CD14-positive monocyte (primary cell): ENCODE results near the gene ABHD16B. TPM values are rescaled to one million over a fixed set of nuclear protein-coding genes. Genes with fewer than 3 reads are reported as not detected.

Experiments
- DNase-seq, 3 donors: peaks; one replicate each; pipeline ENCODE4 v3.0.0-alpha.2; 2011 to 2022
- H2AFZ ChIP-seq: 2 replicates; pipeline ENCODE4 v1.6.0; 2012; ENCODE audit warnings: mild to moderate bottlenecking, low read depth, low read length, inconsistent platforms; ENCODE audit not compliant: insufficient read depth, poor library complexity, severe bottlenecking
- H3K27ac ChIP-seq, 2 donors: 1 replicate in 1 of 2; 2 replicates in 1 of 2; pipeline ENCODE4 v1.5.1; 2012 to 2013; ENCODE audit warnings: low read length in 2 of 2, control low read depth in 1 of 2, inconsistent platforms in 1 of 2, low read depth in 1 of 2, mild to moderate bottlenecking in 1 of 2
- H3K27me3 ChIP-seq, 2 donors: one replicate each; pipeline versions ENCODE4 v1.6.0 to v1.6.1; 2011 to 2013; ENCODE audit warnings: low read length in 2 of 2; ENCODE audit not compliant: control insufficient read depth in 2 of 2, insufficient read depth in 2 of 2
- H3K36me3 ChIP-seq, 2 donors: replicated peaks in 1 of 2; 1 replicate in 1 of 2; 2 replicates in 1 of 2; pipeline versions ENCODE4 v1.5.1 to v1.6.1; 2012 to 2013; ENCODE audit warnings: low read length in 2 of 2, control low read depth in 1 of 2, inconsistent platforms in 1 of 2, mild to moderate bottlenecking in 1 of 2; ENCODE audit not compliant: insufficient read depth in 2 of 2, control insufficient read depth in 1 of 2
- H3K4me1 ChIP-seq, 2 donors: 1 replicate in 1 of 2; 2 replicates in 1 of 2; pipeline versions ENCODE4 v1.5.1 to v1.6.1; 2012 to 2013; ENCODE audit warnings: low read length in 2 of 2, control low read depth in 1 of 2, inconsistent platforms in 1 of 2, mild to moderate bottlenecking in 1 of 2, moderate library complexity in 1 of 2; ENCODE audit not compliant: insufficient read depth in 2 of 2, control insufficient read depth in 1 of 2
- H3K4me2 ChIP-seq: replicated peaks from 2 replicates; pipeline ENCODE3; 2012; ENCODE audit warnings: low read length, moderate library complexity, mild to moderate bottlenecking; ENCODE audit not compliant: poor library complexity, severe bottlenecking; ENCODE audit errors: extremely low read depth
- H3K4me3 ChIP-seq, 3 experiments: fragments of 200-600 bp in 1 of 3; sonication (generic) in 1 of 3; replicated peaks in 1 of 3; 1 replicate in 2 of 3; 2 replicates in 1 of 3; pipeline ENCODE4 v1.5.1; 2011 to 2013; ENCODE audit warnings: low read length in 3 of 3, mild to moderate bottlenecking in 3 of 3, control low read depth in 2 of 3, low read depth in 2 of 3, inconsistent platforms in 1 of 3, moderate library complexity in 1 of 3
- H3K79me2 ChIP-seq: 2 replicates; pipeline ENCODE4 v1.6.0; 2012; ENCODE audit warnings: mild to moderate bottlenecking, control low read depth, inconsistent platforms, low read length, moderate library complexity; ENCODE audit not compliant: insufficient read depth
- H3K9ac ChIP-seq: 2 replicates; pipeline ENCODE4 v1.6.0; 2017; ENCODE audit warnings: low read length, mild to moderate bottlenecking; ENCODE audit not compliant: insufficient read depth, poor library complexity, severe bottlenecking
- H3K9me3 ChIP-seq, 2 donors: replicated peaks in 1 of 2; 1 replicate in 1 of 2; 2 replicates in 1 of 2; pipeline versions ENCODE4 v1.5.1 to v1.6.1; 2012 to 2013; ENCODE audit warnings: low read length in 2 of 2, control low read depth in 1 of 2; ENCODE audit not compliant: control insufficient read depth in 1 of 2, insufficient read depth in 1 of 2
- H4K20me1 ChIP-seq: 2 replicates; pipeline ENCODE4 v1.6.0; 2012; ENCODE audit warnings: mild to moderate bottlenecking, low read length, control low read depth, moderate library complexity; ENCODE audit not compliant: insufficient read depth
- H3K27ac Mint-ChIP-seq, 7 donors: one replicate each; pipeline ENCODE4 v1.8.0; 2020; ENCODE audit warnings: mild to moderate bottlenecking in 7 of 7, mixed read lengths in 7 of 7, moderate library complexity in 6 of 7, inconsistent platforms in 2 of 7
- H3K27me3 Mint-ChIP-seq, 3 donors: one replicate each; pipeline ENCODE4 v1.8.0; 2021 to 2022; ENCODE audit warnings: low read depth in 3 of 3, mild to moderate bottlenecking in 3 of 3, mixed read lengths in 3 of 3, moderate library complexity in 3 of 3, inconsistent platforms in 1 of 3
- H3K36me3 Mint-ChIP-seq, 2 donors: one replicate each; pipeline ENCODE4 v1.8.0; 2020; ENCODE audit warnings: mixed read lengths in 2 of 2, inconsistent platforms in 1 of 2, mild to moderate bottlenecking in 1 of 2
- H3K4me1 Mint-ChIP-seq: one replicate; pipeline ENCODE4 v1.8.0; 2020; ENCODE audit warnings: mild to moderate bottlenecking, mixed read lengths
- H3K4me3 Mint-ChIP-seq, 2 donors: one replicate each; pipeline ENCODE4 v1.8.0; 2020; ENCODE audit warnings: mild to moderate bottlenecking in 2 of 2, mixed read lengths in 2 of 2, moderate library complexity in 1 of 2
- H3K9me3 Mint-ChIP-seq, 7 donors: one replicate each; pipeline ENCODE4 v1.8.0; 2020 to 2022; ENCODE audit warnings: mixed read lengths in 7 of 7, mild to moderate bottlenecking in 6 of 7, moderate library complexity in 6 of 7, inconsistent platforms in 2 of 7
- WGBS: methylation state at CpG from one replicate; pipeline ENCODE4 v1.1.5; 2013; ENCODE audit warnings: missing lambda C conversion rate; ENCODE audit not compliant: insufficient coverage; 5-methylcytosine and 5-hydroxymethylcytosine counted together
- intact Hi-C, 2 donors: fragments of 100-400 bp; cut with micrococcal nuclease; formaldehyde crosslinking; loops; one replicate each; pipeline versions ENCODE4 v1.15.0 to v1.15.1; 2023
- polyA plus RNA-seq, 3 donors: library from polyadenylated mRNA; depleted of rRNA in 1 of 3; unstranded in 2 of 3; stranded (reverse) in 1 of 3; fragments of 300-500 nt in 2 of 3; fragments of >200 nt in 1 of 3; fragmentation: Illumina TruSeq in 2 of 3; gene quantifications; 1 replicate in 2 of 3; 2 replicates in 1 of 3; pipeline ENCODE4 v1.2.3, GENCODE V29; 2012 to 2021
- TF ChIP-seq, protein P1 (sequence below): fragments of 200-600 bp; IDR thresholded peaks from one replicate; pipeline ENCODE4 v1.8.0; 2022; ENCODE audit warnings: antibody characterized with exemption, mild to moderate bottlenecking

The ABHD16B gene
- polyA plus RNA-seq, 3 donors, result not detected

DNA sequence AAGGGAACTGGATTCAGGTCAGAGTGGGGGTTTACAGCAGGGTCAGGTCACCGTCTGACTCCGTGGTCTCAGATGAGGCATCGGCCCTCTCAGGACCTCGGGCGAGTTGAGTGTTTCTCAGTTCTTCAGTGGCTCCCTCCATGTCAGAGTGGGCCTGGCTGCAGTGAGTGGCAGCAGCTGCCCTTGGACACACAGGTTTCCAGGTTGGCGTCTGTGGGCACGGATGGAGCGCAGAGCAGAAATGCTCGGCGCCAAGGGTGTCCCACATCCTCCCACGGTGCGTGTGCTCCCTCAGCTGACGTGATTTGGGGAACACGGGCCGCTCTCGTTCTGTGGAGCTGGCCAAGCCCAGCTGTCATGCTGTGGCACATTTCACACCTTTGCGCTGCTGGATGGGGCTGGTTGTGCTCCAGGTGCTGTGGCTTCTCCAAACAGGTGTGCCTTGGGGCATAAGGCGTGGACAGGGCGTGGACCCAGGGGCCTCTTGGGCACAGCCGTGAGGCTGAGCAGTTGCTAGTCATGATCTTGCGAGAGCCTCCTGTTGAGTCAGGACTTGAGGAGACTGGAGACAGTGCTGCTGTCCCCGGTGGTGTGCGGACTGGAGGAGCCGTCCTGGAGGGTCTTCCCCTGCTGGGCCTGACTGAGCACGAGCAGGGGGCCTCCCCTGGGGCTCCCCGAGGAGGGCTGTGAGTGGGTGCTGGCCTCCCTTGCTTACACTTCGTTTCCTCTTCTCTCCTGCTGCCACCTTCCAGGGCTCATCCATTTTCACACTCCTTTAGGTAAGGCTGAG, 24.2 kb downstream of the ABHD16B start:
- no peak overlapping the region for H3K27ac ChIP-seq
- H3K9ac ChIP-seq, result no peak overlapping the region
- no peak overlapping the region for H3K4me3 ChIP-seq
- H3K79me2 ChIP-seq, result peaks cover 75% of the 10 kb centered on the region
- Mint-ChIP-seq H3K9me3 (no peaks in the 10 kb centered on the region), H3K27ac (peak overlapping the region in 2 of 7 donors; percentile 59 to 63), H3K27me3 (no peaks in the 10 kb centered on the region), H3K36me3 (peaks cover 81 to 95% of the 10 kb centered on the region in 2 donors), H3K4me1 (peaks cover 18% of the 10 kb centered on the region), H3K4me3 (no peak overlapping the region)
- peaks cover 90 to 96% of the 10 kb centered on the region in 2 donors for H3K36me3 ChIP-seq
- WGBS, result 86% methylated on average over 24 of the region's 27 CpGs
- TF ChIP-seq, protein P1, sequence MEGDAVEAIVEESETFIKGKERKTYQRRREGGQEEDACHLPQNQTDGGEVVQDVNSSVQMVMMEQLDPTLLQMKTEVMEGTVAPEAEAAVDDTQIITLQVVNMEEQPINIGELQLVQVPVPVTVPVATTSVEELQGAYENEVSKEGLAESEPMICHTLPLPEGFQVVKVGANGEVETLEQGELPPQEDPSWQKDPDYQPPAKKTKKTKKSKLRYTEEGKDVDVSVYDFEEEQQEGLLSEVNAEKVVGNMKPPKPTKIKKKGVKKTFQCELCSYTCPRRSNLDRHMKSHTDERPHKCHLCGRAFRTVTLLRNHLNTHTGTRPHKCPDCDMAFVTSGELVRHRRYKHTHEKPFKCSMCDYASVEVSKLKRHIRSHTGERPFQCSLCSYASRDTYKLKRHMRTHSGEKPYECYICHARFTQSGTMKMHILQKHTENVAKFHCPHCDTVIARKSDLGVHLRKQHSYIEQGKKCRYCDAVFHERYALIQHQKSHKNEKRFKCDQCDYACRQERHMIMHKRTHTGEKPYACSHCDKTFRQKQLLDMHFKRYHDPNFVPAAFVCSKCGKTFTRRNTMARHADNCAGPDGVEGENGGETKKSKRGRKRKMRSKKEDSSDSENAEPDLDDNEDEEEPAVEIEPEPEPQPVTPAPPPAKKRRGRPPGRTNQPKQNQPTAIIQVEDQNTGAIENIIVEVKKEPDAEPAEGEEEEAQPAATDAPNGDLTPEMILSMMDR, result no peak
- no peak overlapping the region for H2AFZ ChIP-seq
- peaks cover 100% of the 10 kb centered on the region for H4K20me1 ChIP-seq
- intact Hi-C loops, result no loop called here
- H3K4me1 ChIP-seq, result peaks cover 19 to 20% of the 10 kb centered on the region in 2 donors
- H3K27me3 ChIP-seq, result no peaks in the 10 kb centered on the region
- H3K4me2 ChIP-seq, result no peak overlapping the region
- no peaks in the 10 kb centered on the region for H3K9me3 ChIP-seq
- no peak for DNase-seq

DNA sequence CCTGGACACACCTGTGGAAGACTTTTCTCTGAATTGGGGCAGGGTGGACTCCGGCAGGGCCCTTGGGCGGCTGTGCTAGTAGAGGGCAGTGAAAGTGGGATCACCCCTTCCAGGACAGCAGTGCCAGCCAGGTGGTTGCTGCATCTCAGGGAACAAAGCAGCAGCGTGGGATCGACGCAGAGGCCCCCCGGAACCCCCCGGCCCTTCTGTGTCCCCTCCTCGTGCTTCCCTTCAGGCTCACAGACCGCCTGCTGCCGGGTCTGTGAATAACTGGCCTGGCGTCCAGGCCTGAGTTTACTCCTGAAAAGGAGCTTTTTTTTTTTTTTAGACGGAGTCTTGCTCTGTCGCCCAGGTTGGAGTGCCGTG, 24.7 kb downstream of the ABHD16B start:
- TF ChIP-seq, protein P1, result no peak
- H3K36me3 Mint-ChIP-seq, result peaks cover 84 to 95% of the 10 kb centered on the region in 2 donors
- H3K9me3 Mint-ChIP-seq, result no peaks in the 10 kb centered on the region
- Histone ChIP-seq H2AFZ (no peak overlapping the region), H3K4me3 (no peak overlapping the region), H3K9ac (no peak overlapping the region), H3K4me1 (peaks cover 19 to 24% of the 10 kb centered on the region in 2 donors), H3K79me2 (peaks cover 75% of the 10 kb centered on the region), H3K27ac (no peak overlapping the region), H4K20me1 (peaks cover 100% of the 10 kb centered on the region), H3K9me3 (no peaks in the 10 kb centered on the region), H3K27me3 (no peaks in the 10 kb centered on the region), H3K36me3 (peaks cover 92 to 97% of the 10 kb centered on the region in 2 donors), H3K4me2 (no peak overlapping the region)
- H3K27me3 Mint-ChIP-seq, result no peaks in the 10 kb centered on the region
- WGBS, result 100% methylated on average over 11 of the region's 14 CpGs
- DNase-seq, result no peak
- peak overlapping the region in 1 of 7 donors; percentile 59 for H3K27ac Mint-ChIP-seq
- intact Hi-C loops, result no loop called here
- H3K4me1 Mint-ChIP-seq, result peaks cover 18% of the 10 kb centered on the region
- no peak overlapping the region for H3K4me3 Mint-ChIP-seq
